Cardiac septum (tissue), 1 donor: ENCODE data around the gene STPG3. TPM values are rescaled to one million over a fixed set of nuclear protein-coding genes. Genes with fewer than 3 reads are reported as not detected.

Experiments used
- DNase-seq: peaks from one replicate; pipeline ENCODE4 v3.0.0-alpha.2; 2020; ENCODE audit warnings: low spot score
- intact Hi-C: fragments of 100-400 bp; cut with DNase I; formaldehyde crosslinking; loops from one replicate; pipeline ENCODE4 v1.14.0; 2022
- long read RNA-seq: library from polyadenylated mRNA; unstranded; transcript quantifications from one replicate; pipeline ENCODE4 v2.0.0, GENCODE V29; 2021
- total RNA-seq: library from RNA; stranded (reverse); fragmentation: NEBNext Ultra II Directional; extraction: Animal tissue kit (Norgen Biotek cat#: 25700); gene quantifications from one replicate; pipeline ENCODE4 v1.2.1, GENCODE V29; 2021
- donor health status: DM: no; HTN: no; CAD: no.

Gene STPG3
- total RNA-seq, result not detected
- long read RNA-seq, partial matches to known transcripts, result 0 of 1 reads
- long read RNA-seq, other reads (novel, unspliced or antisense), result 1 of 1 reads

DNA sequence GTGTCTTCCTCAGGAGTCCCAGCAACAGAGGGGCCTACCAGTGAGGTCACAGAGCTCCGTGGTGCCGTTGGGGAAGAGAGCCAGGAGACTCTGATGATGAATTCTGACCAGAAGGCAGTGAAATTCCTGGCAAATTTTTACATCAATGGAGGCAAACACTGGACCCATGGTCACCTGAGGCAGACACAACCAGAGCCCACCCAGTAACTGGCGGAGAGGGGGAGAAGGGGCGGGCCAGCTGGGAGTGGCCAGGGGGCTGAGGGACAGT is at the start of gene STPG3:
Gene STPG3 (plus strand): TSS at position 93 of the 268 bp plus-strand sequence. CDS start 1 bp downstream, at position 94.
- intact Hi-C loops, result no loop called here
- no peak for DNase-seq

DNA sequence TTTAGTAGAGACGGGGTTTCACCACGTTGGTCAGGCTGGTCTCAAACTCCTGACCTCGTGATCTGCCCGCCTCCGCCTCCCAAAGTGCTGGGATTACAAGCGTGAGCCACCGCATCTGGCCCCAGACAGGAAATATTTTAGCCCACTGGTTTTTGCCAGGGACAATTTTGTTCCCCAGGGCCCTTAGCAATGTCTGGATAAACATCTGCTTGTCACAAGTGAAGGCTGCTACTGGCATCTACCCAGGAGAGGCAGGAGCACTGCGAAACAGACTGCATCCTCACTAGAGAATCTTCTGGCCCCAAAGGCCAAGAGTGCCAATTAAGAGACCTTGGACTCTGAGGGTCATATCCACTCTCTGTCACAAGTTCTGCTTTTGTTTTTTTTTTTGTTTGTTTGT is 48.1 kb upstream of the STPG3 start:
- DNase-seq, result no peak
- intact Hi-C loops, result no loop called here

GRCh38 chr9:137204731-137205125 is 46.4 kb upstream of the STPG3 start:
- intact Hi-C loops, result loop anchor here (2.0 kb wide), 1 partner anchor 16 kb away; the partner anchor contains the start of genes ANAPC2 and SSNA1

GRCh38 chr9:137205126-137206069 is 45.7 kb upstream of the STPG3 start, which contains the start of the genes NDOR1 and TMEM203:
Gene NDOR1, plus strand, starts transcription at chr9:137205700. Its CDS starts 78 bp downstream, at chr9:137205778.
Gene TMEM203, minus strand, starts transcription at chr9:137205648. Its CDS starts 234 bp downstream, at chr9:137205414.
- intact Hi-C loops, result loop anchor here (2.0 kb wide), 1 partner anchor 17 kb away; the partner anchor contains the start of genes ANAPC2 and SSNA1
- DNase-seq, result peak; percentile 97

More at GRCh38 chr9:137204731-137205125, 46.4 kb upstream of the STPG3 start:
- no peak for DNase-seq

- no peak for DNase-seq
- intact Hi-C loops, result no loop called here
These were observed 44.5 kb upstream of the STPG3 start for GRCh38 chr9:137206602-137207001.

DNA sequence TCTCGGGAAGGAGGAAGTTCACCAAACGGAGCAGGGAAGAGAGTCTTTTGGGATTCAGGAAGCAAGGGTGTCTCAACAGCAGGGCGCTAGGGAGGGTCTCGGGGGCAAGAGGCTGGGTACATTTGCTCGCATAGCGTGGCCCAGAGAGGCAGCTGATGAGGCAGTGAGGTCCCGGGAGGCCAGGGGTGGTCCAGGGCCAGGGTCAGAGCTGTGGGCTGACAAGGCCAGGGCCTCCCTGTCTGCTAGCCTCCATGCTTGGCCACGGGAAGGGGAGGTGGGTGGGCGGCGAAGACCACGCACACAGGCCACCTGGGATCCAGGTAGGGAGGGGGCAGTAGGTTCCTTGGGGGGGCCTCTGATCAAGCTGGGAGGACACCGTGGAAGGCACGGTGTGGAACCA is 39.6 kb upstream of the STPG3 start:
- intact Hi-C loops, result no loop called here

GRCh38 chr9:137212520-137212919 is 38.6 kb upstream of the STPG3 start:
- intact Hi-C loops, result no loop called here
- no peak for DNase-seq

More for the DNA sequence above, 39.6 kb upstream of the STPG3 start:
- no peak for DNase-seq

- intact Hi-C loops, result no loop called here
- DNase-seq, result no peak
These were observed 37.7 kb upstream of the STPG3 start for GRCh38 chr9:137213160-137214060.

DNA sequence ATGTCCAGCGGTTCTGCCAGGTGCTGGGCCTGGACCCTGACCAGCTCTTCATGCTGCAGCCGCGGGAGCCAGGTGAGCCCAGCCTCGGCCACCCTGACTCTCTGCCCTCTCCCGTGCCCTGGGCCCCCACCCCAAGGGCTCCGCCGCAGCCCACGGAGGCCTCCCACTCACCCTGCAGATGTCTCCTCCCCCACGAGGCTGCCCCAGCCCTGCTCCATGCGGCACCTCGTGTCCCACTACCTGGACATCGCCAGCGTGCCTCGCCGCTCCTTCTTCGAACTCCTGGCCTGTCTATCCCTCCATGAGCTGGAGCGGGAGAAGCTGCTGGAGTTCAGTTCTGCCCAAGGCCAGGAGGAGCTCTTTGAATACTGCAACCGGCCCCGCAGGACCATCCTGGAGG is 36.5 kb upstream of the STPG3 start:
- no peak for DNase-seq
- intact Hi-C loops, result no loop called here

GRCh38 chr9:137215196-137215986 is 35.7 kb upstream of the STPG3 start:
- no peak for DNase-seq
- intact Hi-C loops, result no loop called here

GRCh38 chr9:137216188-137216965 is 34.7 kb upstream of the STPG3 start:
- intact Hi-C loops, result no loop called here
- no peak for DNase-seq

DNA sequence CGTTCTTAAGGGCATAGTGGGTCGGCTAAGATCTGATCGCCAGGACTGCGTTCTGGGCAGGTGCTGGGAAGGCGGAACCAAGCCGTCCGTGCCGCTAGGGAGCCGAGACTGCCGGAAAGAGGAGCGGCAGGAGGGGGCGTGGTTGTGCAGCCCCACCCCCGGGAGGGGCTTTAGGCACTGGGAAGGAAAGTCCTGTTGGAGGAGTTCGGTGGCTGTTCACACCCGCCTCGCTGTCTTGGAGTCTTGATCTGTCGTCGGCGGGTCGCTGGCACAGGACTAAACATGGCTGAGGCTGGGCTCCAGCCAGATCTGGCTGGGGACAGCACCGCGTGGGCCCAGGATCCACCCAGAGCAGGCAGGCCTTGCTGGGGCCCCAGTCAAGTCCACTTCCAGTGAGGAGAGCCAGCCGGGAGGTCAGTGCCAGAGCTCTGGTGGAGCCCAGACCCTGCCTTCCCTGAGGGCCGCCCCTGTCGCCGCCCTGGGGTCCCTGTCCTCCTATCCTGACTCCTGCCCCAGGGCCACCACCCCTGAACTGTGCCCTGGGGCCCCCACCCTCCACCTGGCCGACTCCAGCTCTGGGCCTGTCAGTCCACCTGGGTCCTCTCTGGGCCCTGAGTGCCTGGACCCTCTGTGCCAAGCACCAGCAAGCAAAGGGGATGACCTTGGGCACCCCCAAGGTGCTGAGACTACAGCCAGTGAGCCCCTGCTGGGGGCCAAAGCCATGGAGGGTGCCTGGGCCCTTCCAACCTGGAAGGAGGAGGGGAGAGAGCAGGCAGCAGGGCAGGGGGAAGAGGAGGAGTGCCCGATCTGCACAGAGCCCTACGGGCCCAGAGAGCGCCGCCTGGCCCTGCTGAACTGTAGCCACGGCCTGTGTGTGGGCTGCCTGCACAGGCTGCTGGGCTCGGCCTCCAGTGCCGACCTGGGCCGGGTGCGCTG is 33.5 kb upstream of the STPG3 start:
- no peak for DNase-seq
- intact Hi-C loops, result no loop called here

DNA sequence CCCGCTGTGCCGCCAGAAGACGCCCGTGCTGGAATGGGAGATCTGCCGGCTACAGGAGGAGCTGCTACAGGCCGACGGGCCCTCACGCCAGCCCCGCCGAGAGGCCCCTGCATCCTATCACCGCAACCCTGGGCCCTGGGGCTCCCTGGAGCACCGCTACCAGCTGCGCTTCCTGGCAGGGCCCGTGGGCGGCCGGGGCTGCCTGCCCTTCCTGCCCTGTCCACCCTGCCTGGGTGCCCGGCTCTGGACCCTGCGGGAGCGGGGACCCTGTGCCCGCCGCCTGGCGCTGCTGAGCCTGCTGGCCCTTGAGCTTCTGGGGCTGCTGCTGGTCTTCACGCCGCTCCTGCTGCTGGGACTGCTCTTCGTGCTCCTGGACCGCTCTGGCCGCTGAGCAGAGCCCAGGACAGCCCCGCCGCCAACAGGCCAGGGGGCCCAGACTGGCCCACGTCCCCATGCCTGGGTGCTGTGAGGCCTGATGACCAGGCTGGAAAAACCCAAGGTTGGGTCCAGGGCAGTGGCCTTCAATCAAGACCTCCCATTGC is 32.8 kb upstream of the STPG3 start:
- DNase-seq, result no peak
- intact Hi-C loops, result no loop called here

- intact Hi-C loops, result no loop called here
- peak; percentile 80 for DNase-seq
These were observed 32.3 kb upstream of the STPG3 start for GRCh38 chr9:137218754-137219271.

DNA sequence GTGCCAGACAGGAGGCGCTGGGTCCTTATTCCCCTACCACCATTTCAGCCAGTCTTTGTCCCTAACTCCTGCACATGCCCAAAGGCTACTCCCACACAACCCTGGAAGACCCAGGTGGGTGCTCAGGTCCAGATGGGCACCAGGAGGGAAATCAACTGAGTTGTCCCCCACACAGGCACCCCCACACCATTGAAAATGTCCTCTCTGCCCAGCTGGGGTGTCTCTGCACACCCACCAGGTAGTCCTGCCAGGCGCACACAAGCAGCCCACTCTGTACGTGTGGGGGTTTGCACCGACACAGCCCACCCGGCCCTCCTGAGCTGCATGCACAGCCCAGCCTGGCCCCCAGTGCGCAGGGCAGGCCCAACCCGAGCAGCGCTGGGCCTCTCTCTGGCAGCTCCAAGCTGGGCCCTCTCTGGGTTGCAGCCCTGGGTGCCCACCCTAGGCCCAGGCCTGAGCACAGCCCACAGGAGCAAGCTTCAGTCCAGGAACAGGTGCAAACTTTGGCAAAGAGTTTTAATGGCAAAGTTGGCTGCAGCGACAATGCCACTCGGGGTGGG is 31.2 kb upstream of the STPG3 start:
- intact Hi-C loops, result no loop called here
- no peak for DNase-seq

DNA sequence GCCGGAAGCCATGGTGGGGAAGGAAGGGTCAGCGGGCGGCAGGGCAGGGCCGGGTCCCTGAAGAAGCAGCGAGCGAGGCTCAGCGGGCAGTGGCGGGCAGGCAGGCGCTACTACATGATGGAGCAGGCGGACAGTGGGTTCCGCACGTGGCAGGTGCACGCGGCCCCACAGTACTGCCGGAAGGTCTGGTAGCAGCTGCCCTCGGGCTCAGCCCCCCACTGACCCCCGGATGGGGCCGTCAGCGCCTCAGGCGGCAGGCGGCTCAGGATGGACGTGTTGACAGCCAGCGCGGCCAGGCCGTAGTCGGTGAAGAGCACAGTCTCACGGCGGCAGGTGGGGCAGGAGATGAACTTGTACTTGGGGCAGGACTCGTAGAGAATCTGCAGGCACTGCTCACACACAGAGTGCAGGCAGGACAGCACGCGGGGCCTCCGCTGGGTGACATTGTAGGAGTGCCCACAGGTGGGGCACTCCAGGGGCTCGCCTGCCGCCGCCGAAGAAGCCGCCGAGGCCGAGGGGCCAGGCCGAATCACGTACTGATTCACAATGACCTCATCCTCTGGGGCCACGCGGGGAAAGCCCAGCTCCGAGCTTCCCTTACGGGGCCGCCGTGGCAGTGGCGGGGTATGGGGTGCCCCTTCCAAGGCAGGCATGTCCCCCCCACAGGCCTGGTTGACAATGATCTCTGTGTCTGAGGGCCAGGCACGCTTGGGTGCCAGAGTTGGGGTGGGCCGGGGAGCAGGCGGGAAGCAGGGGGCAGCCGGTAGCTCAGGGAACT is 30.6 kb upstream of the STPG3 start:
- DNase-seq, result no peak
- intact Hi-C loops, result no loop called here
